NT2/D1 (cell line): ENCODE results near the gene DNMT1.

Experiments used
- SUZ12 ChIP-seq: IDR thresholded peaks from 2 replicates; pipeline ENCODE4 v1.6.1; 2011; ENCODE audit not compliant: insufficient read length, insufficient read depth; ENCODE audit errors: extremely low read depth
- YY1 ChIP-seq: IDR thresholded peaks from 2 replicates; pipeline ENCODE4 v1.6.1; 2011; ENCODE audit not compliant: insufficient read length, insufficient read depth
- ZNF274 ChIP-seq: IDR thresholded peaks from 2 replicates; pipeline ENCODE4 v1.6.1; 2011; ENCODE audit warnings: mild to moderate bottlenecking, low read depth, low read length

DNA sequence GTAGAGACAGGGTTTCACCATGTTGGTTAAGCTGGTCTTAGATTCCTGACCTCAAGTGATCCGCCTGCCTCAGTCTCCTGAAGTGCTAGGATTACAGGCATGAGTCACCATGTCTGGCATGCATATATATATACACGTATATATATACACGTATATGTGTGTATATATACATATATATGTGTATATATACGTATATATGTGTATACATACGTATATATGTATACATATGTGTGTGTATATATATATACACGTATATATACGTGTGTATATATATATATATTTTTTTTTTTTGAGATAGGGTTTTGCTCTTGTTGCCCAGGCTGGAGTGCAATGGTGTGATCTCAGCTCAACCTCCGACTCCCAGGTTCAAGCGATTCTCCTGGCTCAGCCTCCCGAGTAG, 11.9 kb downstream of the DNMT1 start:
- TF ChIP-seq YY1: no peak
- no peak for TF ChIP-seq ZNF274
- no peak for TF ChIP-seq SUZ12
